GM18520 (cell line): Measurements from ENCODE around the gene COX6B2.

Experiments used
- ATAC-seq: cut with Tn5 transposase; IDR thresholded peaks from one replicate; pipeline ENCODE4 v1.9.1; 2021; ENCODE audit not compliant: unreplicated experiment

Gene COX6B2

DNA sequence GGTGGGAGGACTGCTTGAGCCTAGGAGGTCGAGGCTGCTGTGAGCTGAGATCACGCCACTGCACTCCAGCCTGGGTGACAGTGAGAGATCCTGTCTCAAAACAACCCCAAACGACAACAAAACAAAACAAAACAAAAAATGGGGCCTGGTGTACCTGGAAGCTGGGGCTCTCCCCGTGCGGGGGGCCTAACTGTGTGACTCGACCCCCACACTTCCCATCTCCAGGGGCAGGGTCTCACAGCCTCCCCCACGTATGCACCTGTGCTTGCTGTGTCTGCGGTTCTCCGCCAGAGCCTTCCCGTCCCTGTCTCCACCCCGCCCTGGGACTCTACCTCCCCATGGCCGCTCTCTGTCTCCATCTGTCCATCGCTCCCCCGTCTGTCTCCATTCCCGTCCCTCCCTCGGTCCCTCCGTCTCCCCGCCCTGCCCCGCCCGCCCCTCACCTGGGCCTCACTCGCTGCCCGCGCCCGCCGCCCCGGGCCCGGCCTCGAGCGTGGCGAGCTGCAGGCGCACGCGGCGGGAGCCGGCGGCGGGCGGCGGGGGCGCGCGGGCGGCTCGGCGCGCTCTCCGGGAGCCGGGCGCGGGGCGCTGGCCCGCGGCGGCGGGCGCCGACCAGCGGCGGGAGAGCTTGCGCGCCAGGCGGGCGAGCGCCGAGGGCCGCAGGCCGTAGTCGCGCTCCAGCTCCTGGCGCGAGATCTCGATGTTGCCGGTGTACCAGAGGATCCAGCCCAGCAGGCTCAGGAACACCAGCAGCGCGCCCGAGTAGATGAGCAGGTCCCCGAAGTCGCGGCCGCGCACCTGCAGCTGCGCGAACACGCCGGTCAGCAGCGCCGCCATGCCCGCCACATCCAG is 29.0 kb upstream of the COX6B2 start:
- ATAC-seq, result no peak

DNA sequence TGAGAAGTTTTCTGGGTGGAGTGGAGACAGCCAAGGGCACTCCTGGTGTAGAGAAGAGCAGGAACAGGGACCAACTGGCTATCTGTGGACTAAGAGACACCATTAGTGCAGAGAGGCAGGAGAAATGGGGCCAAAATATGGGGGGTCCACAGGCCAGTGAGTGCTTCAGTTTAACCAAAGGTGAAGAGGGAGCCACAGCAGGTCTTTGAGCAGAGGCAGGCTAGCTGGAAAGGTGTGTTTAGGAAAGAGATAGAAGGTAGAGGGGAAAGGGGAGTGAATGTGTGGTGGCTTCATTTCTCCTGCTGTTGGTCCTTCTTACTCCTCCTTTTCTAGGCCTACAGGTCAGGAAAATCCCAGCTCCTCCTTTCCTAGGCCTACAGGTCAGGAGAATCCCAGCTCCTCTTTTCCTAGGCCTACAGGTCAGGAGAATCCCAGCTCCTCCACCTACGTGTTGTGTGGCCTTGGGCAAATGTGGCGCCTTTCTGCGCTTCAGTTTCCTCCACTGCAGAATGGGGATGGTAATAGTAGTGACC is 28.1 kb upstream of the COX6B2 start:
- ATAC-seq, result no peak

DNA sequence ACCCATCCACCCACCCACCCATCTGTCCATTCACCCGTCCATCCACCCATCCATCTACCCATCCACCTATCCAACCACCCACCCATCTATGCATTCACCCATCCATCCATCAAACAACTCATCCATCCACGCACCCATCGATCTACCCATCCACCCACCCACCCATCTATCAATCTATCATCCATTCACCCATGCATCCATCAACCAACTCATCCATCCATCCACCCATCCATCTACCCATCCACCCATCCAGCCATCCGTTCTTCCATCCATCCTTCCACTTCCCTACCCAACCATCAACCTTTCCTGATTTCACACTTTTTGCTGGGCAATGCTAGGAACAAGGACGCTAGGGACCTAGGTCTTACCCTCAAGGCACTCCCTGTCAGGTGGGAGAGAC is 27.5 kb upstream of the COX6B2 start:
- ATAC-seq, result no peak

DNA sequence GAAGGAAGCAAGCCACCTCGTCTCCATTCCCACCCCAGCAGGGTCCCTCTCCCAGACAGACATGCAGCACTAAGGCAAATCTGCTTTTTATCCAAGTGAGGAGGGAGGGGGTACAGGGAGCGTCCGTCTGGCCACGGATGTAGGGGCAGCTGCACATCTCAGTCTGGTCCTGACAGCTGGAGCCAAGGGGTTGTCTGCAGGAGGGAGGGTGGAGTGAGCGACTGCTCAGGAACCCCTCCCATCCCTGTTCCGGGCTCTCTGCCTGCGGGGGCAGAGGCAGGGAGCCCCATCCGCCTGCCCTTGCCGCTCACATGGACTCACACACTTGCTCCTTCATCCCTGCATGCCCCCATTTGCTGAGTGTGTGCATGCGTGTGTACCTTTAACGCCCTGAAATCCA is 24.7 kb upstream of the COX6B2 start:
- ATAC-seq, result no peak

DNA sequence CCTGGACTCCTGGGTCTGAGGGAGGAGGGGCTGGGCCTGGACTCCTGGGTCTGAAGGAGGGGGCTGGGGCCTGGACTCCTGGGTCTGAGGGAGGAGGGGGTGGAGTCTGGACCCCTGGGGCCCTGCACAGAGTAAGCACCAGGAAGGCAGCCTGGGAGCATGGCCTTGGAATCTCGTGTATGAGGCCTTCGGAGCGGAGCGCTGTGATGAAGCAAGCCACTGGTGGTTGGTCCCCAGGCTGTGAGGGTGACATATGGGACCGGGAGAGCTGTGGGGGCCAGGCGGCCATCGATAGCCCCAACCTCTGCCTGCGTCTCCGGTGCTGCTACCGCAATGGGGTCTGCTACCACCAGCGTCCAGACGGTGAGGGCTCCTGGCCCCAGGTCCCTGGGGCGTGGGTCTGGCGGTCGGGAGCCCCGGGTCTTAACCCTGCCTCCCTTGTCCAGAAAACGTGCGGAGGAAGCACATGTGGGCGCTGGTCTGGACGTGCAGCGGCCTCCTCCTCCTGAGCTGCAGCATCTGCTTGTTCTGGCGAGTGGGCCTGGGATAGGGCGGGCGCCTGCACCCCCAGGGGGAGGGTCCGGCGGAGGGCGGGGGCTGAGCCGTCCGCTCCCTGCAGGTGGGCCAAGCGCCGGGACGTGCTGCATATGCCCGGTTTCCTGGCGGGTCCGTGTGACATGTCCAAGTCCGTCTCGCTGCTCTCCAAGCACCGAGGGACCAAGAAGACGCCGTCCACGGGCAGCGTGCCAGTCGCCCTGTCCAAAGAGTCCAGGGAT is 23.0 kb upstream of the COX6B2 start:
- ATAC-seq, result no peak

DNA sequence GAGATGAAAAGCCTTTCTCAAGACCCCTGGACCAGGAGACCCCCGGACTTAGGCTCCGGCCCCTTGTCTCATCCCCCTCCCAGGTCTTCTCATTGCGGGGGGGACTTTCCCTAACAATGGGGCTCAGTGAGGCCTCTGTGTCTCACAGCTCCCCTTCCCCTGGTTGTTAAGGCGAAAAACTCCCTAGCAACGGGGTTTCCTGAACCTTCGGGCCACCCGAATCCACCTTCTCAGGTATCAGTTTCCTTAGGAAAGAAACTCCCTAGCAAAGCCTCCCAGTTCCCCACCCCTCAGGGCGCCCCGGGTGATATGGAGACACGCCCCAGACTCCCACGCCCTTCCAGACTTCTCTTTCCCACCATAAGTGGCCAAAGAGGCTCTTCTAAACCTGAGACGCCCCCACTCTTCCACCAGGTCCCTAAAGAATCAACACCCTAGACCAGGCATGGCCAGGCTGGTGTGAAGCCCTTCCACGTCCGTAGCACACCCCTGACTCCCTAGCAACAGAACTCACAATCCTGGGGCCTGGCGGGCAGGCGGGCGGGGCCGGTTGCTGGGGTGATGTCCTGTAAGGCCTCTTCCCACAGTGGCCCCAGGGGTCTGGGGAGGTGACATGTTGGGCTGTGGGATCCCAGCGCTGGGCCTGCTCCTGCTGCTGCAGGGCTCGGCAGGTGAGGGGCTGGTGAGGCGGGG is 21.9 kb upstream of the COX6B2 start, which contains the start of gene TMEM190:
TMEM190 (plus strand) TSS at position 586 of the 693 bp plus-strand sequence; CDS start at position 614, 28 bp downstream.
- ATAC-seq, result no peak

DNA sequence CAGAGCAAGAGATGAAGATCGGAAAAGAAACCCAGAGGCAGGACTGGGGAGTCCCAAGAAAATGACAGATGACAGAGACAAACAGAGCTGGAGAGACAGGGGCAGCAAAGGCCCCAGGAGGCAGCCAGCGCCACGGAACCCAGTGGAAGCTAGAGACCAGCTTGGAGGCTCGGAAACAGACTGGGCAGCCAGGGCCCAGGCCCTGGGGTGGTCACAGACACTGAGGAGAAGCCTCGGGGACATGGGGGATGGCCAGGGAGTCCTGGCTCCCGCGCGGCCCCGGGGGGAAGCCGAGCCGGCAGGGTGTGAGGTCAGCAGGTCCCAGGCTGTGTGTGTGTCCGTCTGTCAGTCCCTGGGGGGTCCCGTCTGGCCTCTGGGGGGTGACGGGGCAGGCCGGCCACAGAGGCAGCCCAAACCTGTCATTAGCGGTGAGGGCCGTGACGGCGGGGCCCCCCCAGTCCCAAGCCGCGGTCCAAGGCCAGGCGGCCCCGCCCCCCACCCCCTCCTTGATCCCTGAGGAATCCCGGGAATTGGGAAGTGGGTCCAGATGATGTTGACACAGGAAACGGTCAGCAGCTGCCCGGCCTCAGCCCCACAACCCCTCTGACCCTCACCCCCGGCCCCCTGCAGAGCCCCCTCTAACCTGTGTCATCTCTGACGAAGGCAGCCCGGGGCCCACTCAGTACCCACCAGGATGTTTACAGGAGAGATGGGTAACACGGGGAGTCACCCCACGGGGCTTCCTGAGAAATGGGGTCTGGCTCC is 19.7 kb upstream of the COX6B2 start:
- no peak for ATAC-seq

DNA sequence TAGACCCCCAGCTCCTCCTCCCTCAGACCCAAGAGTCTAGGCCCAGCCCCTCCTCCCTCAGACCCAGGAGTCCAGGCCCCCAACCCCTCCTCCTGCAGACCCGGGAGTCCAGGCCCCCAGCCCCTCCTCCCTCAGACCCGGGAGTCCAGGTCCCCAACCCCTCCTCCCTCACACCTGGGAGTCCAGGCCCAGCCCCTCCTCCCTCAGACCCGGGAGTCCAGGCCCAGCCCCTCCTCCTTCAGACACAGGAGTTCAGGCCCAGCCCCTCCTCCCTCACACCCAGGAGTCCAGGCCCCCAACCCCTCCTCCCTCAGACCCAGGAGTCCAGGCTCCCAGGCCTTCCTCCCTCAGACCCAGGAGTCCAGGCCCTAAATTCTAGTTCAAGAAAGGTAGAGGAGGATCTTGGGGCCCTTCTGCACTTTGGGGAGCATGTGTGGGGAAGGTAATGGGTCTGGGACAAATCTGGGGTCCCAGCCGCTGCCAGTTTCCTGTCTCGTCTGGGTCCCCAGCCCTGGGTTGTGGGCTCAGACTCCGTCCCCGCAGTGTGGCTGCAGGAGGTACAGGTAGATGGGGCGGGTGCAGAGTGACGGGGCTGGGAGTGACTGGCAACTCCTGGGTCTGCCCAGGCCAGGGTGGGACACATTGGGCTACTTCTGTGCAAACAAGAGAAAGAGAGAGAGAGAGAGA is 18.9 kb upstream of the COX6B2 start:
- no peak for ATAC-seq

DNA sequence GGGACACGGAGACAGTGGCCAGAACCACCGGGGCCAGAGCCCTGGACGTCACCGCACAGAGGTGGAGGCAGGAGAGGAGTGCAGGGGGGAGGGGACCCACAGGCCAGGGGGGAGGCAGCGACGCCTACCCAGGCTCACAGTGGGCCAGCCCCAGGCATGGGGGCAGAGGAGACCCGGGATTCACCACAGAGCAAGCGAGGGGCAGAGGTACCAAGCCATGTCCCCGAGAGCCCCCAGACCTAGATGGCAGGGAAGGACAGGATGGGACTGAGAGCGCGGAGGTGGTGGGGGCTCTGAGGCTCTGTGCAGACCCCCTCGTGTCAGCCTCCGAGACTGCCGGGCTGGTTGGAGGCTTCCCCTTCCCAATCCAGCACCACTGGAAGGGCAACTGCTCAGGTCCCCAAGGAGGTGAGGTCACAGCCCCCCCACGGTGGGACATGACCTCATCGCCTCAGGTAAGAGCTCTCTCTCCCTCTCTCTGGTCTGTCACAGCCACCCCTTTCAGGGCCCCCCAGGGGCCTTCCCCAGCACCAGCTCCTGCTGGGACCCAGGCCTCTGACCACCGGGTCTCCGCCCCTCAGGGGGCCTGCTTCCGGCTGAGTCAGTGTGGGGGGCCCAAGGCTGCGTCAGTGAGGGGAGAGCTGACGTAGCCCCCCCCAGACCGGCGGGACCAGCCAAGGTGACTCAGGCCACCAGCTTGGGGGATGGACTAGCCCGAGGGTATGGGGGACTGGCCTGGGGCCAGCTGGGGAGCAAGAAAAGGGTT is 18.0 kb upstream of the COX6B2 start:
- no peak for ATAC-seq

DNA sequence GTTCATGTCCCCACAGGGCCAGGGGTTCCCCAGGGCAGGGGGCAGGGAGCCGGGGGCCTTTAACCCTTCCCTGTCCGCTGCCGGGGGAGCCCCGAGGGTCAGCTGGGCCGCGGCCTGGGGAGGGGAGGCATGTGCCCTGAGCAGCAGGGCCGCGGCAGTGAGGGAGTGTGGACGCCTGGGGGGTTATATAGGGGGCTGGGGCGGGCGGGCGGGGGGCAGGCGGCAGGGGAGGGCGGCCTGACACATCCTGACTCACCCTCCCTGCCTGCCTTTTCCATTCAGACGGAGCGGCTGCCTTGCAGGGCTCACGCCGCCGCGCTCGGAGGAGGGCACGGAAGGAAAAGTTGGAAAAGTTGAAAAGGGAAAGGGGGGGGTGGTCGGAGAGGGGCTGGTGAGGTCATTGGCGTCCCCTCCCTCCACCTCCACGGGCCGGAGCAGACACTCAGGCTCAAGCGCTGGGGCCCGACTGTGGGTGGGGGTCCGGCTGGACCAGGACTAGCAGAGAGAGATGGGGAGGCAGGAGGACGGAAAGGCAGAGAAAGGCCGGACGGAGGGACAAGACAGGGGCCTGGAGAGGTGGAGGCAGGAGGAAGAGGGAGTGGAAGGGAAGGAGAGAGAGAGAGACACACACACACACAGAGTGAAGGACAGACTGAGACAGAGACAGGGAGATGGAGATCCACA is 15.9 kb upstream of the COX6B2 start, which contains the start of gene IL11:
IL11 (minus strand) TSS at position 159 of the 684 bp plus-strand sequence; CDS start at position 6, 153 bp downstream.
- no peak for ATAC-seq

DNA sequence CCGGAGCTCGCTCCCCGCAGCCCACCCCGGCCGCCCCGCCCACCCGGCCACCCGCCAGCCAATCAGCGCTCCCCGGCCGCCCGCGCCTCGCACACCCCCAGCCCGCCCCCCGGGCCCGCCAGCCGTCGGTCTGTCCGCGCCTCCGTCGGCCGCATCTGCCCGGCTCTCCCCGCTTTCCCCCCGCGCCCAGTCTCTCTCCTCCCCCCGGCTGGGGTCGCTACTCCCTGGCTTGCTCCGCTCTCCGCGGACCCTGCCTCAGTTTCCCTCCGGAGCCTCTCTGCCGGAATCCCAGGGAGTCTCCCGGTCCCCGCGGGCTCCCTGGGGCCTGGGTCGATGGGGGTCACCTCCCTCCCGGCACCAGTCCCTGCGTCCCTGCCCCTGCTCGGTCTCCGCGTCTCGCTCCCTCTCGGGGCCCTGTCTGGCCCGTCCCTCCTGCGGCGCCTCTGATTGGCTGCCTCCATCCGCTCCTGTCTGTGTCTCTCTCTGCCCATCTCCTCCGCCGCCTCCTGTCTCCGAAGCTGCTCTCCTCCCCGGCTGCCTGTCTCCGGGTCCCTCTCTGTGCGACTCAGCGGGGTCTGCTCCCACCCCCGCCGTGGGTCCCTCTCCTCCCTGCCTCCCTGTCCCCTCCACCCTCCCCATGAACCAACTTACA is 15.3 kb upstream of the COX6B2 start:
- ATAC-seq, result no peak

DNA sequence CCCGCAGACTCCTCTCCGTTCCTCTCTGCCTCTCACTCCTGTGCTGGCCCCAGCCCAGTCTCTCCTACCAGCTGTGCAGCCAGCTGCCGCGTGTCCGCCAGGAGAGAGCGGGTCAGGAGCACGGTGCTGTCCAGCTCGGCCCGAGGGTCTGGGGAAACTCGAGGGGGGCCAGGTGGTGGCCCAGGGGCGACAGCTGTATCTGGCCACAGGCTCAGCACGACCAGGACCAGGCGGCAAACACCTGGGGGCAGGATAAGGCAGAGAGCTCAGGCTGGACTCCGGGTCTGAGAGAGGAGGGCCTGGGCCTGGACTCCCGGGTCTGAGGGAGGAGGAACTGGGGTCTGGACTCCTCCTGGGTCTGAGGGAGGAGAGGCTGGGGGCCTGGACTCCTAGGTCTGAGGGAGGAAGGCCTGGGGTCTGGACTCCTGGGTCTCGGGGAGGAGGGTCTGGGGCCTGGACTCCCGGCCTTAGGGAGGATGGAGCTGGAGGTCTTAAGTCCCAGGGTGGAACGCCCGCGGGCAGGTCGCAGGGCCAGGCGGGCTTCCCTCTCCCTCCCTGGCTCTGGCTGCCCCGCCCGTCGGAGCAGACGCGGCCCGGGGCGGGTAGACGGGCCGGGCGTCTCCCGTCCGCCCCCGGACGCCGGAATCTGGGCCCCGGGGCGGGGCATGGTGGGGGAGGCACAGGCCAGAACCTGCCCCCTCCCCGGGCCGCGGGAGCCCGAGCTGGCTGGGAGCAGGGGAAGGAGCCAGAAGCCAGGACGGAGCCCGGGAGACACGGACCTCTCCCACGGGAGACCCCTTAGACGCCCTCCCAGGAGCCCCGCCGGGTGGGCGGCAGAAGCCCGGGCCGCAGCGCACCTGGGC is 14.4 kb upstream of the COX6B2 start:
- no peak for ATAC-seq

DNA sequence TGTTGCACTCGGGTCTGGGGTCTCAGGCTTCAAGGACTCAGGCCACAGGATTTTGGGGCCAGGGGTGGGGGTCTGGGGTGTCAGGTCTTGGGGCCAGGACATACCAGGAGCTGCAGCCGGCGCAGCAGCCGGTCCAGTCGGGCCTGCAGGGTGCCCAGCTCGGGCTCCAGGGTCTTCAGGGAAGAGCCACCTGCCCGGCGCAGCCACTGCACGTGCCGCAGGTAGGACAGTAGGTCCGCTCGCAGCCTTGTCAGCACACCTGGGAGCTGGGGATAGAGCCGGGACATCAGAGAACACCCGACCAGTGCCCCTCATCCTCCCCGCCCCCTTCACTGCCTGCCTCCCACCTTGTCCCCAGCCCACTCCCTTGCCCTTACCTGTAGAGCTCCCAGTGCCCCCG is 13.6 kb upstream of the COX6B2 start:
- ATAC-seq, result no peak

DNA sequence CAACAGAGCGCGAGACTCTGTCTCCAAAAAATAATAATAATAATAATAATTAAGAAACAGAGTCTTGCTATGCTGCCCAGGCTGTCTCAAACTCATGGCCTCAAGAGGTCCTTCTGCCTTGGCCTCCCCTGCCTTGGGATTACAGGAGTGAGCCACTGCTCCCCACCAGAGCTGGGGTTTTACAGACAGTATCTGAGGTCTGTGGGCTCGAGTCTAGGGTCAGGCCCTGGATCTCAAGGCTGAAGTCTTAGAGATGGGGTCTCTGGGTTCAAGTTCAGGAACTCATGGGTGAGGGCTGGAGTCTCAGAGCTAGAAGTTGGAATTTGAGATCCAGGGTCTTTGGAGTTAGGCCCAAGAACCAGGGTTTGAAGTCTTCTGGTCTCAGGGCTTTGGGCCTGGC is 12.3 kb upstream of the COX6B2 start:
- no peak for ATAC-seq

DNA sequence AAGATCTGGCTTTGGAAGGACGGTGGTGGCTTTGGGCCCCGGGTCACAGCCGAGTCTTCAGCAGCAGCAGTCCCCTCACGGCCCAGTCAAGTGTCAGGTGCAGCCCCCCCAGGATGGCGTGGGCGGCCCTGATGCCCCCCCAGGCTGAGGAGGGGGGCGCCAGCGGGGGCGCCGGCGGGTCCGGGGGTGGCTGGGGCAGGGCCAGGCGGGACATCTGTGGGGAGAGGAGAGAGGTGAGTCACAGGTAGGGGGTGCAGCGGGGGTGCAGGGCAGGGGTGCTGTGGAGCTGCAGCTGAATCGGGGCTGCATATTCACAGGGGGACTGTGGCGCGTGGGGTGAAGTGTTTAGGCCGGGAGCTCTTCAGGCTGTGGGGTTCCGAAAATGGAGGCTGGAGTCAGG is 11.4 kb upstream of the COX6B2 start:
- ATAC-seq, result no peak

DNA sequence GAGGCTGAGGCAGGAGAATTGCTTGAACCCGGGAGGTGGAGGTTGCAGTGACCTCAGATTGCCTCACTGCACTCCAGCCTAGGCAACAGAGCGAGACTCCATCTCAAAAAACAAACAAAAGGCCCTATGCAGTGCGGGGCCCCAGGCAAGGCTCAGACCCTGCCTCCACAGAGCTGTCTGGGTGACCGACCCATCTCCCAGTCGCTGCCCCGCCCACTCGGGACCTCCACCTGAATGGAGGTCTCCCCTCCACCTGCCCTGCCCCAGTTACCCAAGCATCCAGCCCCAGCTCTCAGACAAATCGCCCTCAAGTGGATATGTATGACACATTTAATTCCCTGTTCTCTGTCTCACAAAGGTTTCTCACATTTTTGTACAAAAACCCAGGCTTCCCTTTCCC is 10.7 kb upstream of the COX6B2 start:
- no peak for ATAC-seq
